HG03108 (cell line): ENCODE measurements around the gene TF.

Experiments used
- ATAC-seq: cut with Tn5 transposase; IDR thresholded peaks from one replicate; pipeline ENCODE4 v1.9.1; 2021; ENCODE audit warnings: moderate library complexity; ENCODE audit not compliant: unreplicated experiment

TF gene

DNA sequence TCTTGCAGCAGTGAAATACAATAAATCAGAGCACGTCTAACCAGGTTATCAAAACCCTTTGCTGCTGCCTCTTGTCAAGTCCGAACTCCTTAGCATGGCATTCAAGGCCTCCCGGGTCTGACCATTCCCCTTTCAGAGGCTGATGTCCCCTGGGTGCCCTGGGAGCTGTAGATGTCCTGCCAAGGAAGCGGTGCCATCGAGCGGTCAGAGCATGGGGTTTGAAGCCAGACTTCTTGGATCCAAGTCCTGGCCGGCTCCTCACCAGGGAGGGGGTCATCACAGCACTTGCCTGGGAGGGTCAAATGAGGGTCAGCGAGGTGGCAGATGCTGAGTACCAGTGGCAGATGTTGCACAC lies 496 bp downstream of the TF start:
- no peak for ATAC-seq

DNA sequence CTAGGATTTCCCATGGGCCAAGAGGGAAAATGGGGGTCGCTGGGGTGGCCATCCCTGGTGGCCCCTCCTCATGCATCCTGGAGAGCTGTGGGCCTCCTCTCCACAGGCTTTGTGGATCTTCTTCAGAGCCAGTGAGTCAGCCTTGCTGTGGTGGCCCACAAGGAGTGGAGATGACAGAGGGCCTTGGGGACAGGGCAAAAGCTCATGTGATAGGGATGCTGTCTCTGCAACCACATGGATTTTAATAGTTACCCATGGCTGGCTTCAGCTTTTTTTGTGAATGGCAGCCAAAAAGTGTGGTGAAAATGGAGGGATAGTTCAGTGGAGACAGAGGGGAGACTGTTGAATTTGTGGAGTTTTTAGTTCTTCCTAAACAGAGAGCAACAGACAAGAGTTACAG lies 1.2 kb downstream of the TF start:
- no peak for ATAC-seq

DNA sequence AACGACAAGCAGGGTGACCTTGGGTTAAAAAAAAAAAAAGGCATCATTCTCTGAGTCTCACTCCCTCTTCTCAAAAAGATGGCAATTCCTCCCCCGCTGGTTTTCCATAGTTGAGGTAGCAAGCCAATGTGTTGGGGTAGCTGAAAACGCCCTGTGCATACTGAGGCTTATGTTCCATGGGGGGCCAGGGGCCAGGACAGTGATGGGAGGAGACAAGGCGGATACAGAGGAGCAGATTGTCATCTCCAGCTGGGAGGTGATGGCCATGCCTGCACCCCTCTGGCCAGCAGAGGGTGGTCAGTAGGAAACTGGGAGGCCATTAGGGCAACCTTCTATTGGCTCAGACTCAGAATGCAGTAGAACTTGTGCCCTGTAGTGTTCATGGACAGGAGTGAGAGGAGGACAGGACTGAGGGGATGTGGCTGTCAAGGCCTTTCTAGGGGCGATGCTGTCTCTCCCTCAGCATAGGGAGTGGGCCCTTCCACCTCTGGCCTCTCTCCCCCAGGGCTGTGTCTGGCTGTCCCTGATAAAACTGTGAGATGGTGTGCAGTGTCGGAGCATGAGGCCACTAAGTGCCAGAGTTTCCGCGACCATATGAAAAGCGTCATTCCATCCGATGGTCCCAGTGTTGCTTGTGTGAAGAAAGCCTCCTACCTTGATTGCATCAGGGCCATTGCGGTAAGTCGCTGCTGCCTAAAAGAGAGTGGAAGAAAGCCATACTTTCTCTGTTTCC lies 1.9 kb downstream of the TF start:
- ATAC-seq, result no peak

DNA sequence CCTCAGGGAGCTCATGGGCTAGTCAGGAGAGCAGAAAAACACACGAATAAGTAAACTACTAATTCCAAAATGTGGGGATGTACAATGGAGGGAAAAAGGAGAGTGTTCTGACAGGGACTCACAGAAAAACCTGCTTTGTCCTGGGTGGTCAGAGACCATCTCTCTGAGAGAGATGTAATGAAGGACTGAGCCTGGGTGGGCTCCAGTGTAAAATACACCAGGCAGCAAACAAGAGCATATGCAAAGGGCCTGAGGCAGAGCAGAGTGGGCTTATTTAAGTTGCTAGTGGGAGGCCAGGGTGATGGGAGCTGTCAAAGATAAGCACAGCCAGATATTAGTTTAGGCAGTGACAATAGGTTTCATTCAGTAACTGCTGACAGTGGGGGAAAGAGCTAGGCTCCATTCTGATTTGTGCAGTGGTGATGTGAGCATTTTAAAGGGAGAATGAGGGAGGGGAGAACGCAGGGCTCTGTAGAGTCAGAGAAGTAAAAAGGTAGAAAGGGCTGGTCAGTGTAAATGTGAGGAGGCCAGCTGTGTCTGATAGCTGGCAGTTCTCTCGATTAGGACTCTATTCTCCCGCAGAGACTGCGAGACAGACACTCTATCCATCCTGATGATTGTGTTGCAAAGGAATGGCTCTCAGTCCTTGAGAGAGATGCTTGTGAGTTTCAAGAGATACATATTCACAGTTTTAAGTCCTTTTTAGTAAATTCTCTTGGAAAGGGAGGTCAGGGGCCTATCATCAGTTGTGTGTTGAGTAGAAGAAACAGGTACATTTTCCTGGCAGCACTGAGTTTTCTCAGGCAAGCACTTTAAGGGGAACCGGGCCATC lies 3.5 kb downstream of the TF start:
- no peak for ATAC-seq

DNA sequence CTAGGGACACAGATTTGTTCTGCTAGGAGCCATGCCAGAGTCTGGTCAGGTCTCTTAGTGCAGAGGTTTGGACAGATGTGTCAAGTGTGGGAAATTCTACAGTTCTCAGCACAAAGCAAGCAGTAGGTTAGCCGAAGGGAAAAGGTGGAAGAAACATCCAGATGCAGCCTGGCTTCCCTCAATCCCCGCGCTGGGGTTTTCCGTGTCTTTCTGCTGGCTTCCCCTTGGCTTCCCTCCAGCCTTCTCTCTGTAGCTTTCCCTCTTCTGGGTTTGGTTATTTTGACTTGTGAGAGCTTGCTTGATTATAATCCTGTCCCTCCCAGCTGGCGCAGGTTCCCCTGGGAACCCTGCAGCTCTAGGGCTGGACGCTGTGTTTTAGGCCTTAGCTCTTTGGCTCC lies 4.1 kb downstream of the TF start:
- no peak for ATAC-seq

DNA sequence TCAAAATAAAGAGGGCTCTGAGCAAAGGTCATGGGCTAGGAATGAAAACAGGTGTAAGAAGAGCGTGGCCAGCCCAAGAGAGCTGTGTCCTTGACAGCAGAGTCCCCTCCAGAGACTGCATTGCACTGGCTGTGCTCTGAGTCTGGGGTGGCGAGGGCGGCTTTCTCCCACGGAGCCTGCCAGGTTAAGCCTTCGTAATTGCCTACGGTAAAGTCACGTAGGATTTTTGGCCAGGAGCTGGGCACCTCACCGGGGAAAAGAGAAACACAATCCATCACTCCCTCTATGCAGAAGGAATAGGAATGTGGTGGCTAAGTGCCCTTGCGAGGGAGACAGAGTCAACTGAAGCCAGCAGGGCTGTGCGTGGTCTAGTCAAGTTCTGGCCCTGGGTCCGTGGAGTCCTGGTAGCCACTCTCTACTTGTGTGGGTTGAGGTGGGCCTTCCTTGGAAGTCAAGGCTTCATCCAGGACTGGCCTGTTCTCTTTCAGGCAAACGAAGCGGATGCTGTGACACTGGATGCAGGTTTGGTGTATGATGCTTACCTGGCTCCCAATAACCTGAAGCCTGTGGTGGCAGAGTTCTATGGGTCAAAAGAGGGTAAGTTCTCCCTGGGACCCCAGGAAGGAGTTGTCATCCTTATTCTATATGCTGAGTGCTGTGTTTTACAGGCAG lies 7.0 kb downstream of the TF start:
- ATAC-seq, result no peak

DNA sequence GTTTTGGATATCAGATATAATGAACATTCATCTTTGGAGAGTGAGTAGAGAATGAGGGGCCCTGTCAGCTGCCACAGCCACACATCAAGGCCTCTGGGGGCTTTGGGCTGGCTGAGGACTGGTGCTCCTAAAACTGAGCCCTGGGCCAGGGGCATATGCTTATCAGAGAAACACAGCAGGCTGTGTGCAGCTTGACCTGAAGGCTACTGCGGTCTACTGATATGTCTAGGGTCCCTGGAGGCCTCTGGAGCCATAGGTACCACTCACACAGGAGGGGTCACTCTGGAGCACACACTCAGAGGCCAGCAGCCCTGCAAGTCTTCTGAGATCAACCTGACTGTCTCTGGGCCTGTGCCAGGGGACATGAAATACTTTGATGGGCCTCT lies 7.6 kb downstream of the TF start:
- no peak for ATAC-seq

DNA sequence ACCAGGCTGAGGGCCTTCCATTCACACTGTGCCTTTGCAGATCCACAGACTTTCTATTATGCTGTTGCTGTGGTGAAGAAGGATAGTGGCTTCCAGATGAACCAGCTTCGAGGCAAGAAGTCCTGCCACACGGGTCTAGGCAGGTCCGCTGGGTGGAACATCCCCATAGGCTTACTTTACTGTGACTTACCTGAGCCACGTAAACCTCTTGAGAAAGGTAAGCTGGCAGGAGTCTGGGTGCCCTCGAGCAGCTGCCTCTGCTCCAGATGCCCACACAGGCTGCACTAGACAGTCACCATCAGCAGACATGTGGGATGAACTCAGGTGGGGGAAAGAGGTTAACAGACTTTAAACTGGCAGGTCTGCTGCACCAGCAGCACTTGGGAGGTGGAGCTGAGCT lies 8.3 kb downstream of the TF start:
- ATAC-seq, result no peak

DNA sequence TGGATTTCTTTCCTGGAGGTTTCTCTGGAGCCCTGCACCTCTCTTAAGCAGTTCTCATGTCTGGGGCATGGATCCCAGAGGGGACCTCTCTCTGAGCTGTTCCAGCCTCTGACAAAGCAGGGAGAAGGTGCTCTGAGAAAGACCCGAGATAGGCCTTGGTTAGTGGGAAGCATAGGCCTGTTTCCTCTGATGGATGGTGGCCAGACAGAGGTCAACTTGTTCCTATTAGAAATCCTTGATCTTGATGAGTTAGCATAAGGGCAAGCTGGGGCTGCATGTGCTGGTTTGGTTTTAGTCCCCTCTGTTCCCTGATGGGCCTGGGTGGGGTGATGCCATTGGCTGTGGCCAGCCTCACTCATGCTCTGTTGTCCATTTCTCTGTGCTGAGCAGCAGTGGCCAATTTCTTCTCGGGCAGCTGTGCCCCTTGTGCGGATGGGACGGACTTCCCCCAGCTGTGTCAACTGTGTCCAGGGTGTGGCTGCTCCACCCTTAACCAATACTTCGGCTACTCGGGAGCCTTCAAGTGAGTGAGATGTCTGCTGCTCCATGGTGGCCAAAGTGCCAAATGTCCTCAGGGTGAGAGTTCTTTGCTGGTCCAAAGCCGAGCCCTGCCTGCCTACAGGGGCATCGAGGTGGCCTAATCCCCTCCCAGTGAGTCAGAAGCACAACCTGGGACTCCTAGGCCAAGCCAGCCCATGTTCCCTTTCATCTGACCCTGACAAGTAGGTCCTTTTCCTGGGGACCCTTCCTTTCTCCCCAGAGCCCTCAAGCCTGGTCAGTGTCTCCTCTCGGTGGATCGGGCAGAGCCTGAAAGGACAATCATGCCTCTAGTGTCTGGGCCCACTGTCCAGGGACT lies 9.0 kb downstream of the TF start:
- ATAC-seq, result no peak

DNA sequence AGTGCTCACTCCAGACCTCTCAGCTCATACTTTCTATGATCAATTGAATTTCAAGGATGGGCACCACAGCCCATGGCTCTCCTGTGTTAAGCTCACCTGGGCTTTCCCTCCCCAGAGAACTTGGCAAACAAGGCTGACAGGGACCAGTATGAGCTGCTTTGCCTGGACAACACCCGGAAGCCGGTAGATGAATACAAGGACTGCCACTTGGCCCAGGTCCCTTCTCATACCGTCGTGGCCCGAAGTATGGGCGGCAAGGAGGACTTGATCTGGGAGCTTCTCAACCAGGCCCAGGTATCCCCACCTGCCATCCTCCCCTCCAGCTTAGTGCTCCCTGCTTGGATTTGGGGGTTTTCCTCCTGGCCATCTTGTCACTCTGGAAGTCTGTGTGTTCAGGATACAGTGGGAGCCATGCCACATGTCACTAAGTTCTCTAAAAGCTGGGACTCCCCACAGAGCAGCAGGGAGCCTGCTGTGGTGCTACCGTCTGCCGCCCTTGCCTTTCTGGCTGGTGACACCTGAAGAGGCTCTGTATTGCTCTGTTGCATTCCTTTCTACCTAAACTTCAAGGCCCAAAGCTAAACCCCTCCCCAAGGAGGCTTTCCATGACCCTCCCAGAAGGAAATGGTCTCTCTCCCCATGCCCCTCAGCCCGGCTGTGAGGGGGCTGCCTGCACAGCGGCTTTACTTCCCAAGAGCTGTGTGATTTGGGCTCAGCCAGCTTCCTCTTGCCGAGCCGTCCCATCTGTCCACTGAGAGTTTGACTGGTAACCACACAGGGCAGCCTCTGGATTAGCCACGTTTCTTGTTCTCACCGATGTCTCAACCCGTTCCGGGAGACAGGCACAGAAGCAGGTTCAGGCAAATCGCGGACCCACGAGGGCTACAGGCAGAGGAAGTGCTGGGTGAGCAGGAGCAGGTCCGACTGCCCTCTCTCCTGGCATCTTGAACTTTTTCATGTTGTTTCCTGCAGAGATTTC lies 10.8 kb downstream of the TF start:
- ATAC-seq, result no peak

DNA sequence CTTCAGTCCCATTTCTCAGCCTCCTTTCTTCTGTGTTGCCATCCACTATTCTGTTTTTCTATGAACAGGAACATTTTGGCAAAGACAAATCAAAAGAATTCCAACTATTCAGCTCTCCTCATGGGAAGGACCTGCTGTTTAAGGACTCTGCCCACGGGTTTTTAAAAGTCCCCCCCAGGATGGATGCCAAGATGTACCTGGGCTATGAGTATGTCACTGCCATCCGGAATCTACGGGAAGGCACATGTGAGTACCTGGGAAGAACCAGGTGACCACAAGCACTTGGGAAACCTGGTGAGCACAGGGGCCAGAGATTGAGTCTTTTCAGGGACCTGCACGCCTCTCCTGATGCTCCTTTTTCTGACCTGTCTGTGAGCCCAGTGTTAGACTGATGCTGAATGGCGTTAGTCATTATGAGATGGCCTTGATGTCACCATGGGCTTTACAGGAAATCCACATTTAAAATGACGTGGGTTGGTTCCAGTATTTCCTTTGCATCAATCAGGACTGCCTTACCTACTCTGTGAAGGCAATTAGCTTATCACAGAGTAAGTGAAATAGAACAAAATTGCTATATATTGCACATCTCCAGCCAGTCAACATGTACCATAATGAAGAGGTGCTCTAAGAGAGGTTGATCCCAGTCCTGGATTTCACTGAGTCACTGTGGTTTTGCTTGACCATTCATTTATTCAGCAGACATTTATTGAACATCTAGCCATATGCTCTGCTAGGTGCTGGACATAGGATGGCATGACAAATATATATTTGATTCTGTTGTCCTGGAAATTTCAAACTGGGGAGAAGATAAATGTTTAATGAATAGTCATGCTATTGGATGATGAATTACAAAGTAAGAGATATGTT lies 11.7 kb downstream of the TF start:
- ATAC-seq, result no peak

DNA sequence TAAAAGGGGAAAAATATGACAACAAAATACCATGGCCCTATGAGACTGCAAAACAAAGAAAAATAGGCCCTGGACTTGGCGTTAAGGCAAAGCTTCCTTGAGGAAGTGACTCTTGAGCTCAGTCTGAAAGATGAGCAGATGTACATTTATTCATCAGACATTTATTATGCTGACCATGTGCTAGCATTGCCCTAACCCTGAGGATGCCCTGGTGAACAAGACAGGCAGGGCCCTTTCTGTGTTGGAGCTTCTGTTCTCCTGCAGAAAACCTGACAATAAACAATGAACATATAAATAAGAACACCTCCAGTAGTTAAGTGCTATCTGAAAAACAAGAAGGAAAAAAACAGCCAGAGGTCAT lies 12.4 kb downstream of the TF start:
- no peak for ATAC-seq

DNA sequence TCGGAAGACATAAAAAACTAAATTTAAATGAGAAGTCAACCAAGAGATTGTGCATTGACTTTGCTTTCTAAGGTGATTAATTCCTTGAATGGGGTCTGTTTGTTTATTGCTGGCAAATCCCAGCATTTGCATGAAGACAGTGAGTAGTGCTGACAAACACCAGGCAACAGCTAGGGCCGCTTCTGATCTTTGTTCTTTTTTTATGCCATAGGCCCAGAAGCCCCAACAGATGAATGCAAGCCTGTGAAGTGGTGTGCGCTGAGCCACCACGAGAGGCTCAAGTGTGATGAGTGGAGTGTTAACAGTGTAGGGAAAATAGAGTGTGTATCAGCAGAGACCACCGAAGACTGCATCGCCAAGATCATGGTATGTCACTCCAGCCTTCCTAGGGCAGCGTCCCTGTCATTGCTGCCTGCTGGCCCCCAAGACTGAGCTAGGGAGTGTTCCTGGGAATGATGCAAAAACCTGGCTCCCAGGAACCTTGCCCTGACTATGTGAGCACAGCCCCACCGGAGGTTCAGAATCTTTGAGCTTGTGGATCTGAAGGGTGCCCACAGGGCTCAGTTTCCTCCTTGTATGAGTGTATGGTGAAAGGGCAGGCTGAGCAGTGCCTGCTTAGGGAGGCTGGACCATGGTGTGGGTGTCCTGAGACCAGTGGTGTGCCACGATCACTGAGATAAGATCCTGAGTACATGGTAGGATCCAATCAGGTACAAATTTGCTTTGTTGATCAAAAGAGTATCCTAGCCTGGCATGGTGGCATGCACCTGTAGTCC lies 13.0 kb downstream of the TF start:
- ATAC-seq, result no peak

DNA sequence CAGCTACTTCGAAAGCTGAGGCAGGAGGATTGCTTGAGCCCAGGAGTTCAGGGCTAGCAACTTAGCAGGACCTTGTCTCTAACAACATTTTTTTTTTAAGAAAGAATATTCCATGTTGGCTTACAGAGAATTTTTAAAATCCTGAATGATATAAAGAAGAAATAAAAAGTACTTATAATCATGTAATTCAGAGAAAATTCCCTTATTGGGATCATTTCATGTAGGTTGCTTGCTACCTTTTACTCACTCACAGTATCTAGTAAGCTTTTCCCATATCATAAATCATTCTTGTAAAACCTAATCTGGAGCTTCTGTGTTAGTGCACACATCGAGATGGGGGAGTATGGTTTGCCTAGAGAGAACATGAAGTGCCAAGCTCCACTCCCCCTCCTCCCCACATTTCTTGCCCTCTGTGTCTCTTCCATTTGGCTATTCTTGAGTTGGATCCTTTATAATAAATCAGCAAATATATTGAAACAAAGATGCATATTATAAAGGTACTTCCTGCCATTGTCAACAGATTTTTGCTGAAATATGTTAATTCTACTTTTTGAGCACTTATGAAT lies 13.6 kb downstream of the TF start:
- no peak for ATAC-seq

DNA sequence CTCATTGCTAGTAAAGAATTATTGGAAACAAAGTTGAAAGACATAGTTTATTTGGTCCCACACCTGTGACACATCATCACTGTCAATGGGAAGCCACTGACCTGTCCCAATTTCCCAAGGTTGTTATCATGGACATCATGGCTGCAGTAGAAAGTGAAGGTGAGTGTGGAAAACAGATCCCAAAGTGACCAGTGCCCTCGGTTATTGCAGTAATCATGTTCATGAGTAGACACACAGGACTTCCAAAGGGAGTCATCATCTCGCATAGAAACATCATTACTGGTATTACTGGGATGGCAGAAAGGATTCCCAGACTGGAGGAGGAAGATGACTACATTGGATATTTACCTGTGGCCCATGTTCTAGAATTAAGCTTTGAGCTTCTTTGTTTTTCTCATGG lies 14.7 kb downstream of the TF start:
- ATAC-seq, result no peak

DNA sequence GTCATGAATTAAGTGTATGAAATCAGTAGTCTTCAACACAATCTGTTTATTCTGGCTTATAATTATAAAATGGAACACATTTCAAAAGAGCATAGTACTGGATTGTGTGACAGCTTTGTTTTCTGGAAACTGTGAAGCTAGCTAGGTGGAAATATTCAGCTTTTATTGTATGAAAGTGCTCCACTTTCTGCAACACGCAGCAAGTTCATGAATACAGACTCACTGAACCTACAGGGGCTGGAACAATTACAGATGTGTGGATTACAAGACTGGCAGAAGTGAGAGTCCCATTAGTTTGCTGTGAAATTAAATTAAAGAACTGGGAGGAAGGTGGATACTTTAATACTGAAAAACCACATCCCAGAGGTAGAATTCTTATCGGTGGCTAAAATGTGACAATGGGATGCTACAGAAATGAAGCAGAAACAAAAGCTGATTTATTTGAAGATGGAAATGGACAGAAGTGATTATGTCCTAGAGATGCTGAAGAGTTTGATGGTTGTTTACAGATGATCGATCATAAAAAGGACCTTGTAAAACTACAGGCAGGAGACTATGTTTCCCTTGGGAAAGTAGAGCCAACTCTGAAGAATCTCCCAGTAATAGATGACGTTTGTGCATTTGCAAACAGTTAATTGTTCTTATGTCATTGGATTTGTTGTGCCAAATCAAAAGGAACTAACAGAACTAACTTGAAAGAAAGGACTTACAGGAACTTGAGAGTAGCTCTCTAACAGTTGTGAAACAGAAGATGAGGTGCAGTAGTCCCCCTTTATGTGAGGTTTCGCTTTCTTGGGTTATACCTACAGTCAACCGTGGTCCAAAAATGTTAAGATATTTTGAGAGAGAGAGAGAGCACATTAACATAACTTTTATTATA lies 15.7 kb downstream of the TF start:
- no peak for ATAC-seq

DNA sequence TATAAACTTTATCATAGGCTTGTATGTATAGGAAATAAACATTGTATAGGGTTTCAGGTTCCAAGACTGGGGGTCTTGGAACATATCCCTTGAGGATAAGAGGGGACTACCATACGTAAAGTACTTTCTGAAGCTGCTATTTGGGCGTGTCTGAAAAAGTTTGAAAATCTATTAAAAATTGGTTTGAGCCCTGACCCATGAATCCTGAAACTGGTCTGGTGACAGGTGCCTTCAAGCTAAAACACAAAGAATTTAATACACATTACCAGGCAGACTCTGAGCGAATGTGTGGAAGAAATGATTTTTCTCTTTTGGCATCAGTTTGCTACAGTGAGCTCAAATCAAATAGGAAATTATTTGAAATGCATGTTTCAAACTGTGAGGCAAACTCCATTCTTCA lies 16.3 kb downstream of the TF start:
- ATAC-seq, result no peak
